Liver (tissue), 3 donors: ENCODE data around the gene ARHGEF28.

Experiments
- CTCF ChIP-seq: fragments of 150-350 bp; IDR thresholded peaks from 2 replicates; pipeline ENCODE4 v1.5.1; 2017; ENCODE audit warnings: improper control_type of control experiment, low read depth, low read length; ENCODE audit not compliant: missing input control
- FOXA1 ChIP-seq: IDR thresholded peaks from 2 replicates; pipeline ENCODE4 v1.6.1; 2016; ENCODE audit warnings: antibody characterized with exemption
- GABPA ChIP-seq, 2 donors: IDR thresholded peaks in 1 of 2; conservative IDR thresholded peaks in 1 of 2; 2 replicates each; pipeline ENCODE4 v1.6.1; 2016; ENCODE audit warnings: antibody characterized with exemption in 2 of 2, mild to moderate bottlenecking in 1 of 2, moderate library complexity in 1 of 2
- TF ChIP-seq, protein P1 (sequence below): IDR thresholded peaks from 2 replicates; pipeline ENCODE4 v1.6.1; 2016; ENCODE audit warnings: antibody characterized with exemption
- donor health status: healthy.
- donor health status: healthy.

DNA sequence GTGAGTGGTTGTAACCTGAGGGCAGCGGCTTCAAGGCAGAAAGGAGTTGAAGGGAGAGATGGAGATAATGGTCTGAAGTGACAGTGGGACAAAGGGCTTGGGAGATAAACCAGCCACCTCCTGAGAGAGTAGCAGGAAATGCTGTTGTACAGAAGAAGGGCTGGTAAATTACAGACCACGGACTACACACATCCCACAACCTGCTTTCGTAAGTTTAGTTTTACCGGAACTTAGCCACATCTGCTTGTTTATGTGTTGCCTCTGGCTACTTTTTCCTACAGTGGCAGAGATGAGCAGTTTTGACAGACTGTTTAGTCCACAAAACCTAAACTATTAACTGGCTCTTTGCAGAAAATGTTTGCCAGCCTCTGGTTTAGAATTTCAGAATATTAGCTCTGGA lies 269.5 kb downstream of the ARHGEF28 start:
- TF ChIP-seq CTCF (no peak), FOXA1 (no peak), GABPA (IDR thresholded peaks at IDR 0.05 in 1 of 2, conservative IDR thresholded peaks at IDR 0.05 in 1 of 2) (no peak)
- TF ChIP-seq, protein P1, sequence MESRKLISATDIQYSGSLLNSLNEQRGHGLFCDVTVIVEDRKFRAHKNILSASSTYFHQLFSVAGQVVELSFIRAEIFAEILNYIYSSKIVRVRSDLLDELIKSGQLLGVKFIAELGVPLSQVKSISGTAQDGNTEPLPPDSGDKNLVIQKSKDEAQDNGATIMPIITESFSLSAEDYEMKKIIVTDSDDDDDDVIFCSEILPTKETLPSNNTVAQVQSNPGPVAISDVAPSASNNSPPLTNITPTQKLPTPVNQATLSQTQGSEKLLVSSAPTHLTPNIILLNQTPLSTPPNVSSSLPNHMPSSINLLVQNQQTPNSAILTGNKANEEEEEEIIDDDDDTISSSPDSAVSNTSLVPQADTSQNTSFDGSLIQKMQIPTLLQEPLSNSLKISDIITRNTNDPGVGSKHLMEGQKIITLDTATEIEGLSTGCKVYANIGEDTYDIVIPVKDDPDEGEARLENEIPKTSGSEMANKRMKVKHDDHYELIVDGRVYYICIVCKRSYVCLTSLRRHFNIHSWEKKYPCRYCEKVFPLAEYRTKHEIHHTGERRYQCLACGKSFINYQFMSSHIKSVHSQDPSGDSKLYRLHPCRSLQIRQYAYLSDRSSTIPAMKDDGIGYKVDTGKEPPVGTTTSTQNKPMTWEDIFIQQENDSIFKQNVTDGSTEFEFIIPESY, result no peak
